Subcutaneous abdominal adipose tissue (tissue), 5 donors: Measurements from ENCODE around the gene C2orf80.

Experiments used
- H3K27ac ChIP-seq: one replicate; pipeline ENCODE4 v1.7.0; 2013; ENCODE audit warnings: low read depth, mild to moderate bottlenecking, inconsistent platforms, low read length, moderate library complexity
- H3K27me3 ChIP-seq, 5 donors: one replicate each; pipeline ENCODE4 v1.7.0; 2013; ENCODE audit warnings: low read length in 5 of 5, inconsistent platforms in 1 of 5; ENCODE audit not compliant: control insufficient read depth in 5 of 5, insufficient read depth in 4 of 5
- H3K36me3 ChIP-seq, 5 donors: one replicate each; pipeline ENCODE4 v1.7.0; 2013; ENCODE audit warnings: low read length in 5 of 5; ENCODE audit not compliant: control insufficient read depth in 5 of 5, insufficient read depth in 5 of 5
- H3K4me1 ChIP-seq, 5 donors: one replicate each; pipeline ENCODE4 v1.7.0; 2013; ENCODE audit warnings: low read length in 5 of 5, mild to moderate bottlenecking in 3 of 5, moderate library complexity in 1 of 5; ENCODE audit not compliant: control insufficient read depth in 5 of 5, insufficient read depth in 5 of 5
- H3K4me3 ChIP-seq, 5 donors: one replicate each; pipeline ENCODE4 v1.7.0; 2013; ENCODE audit warnings: low read length in 5 of 5, low read depth in 1 of 5
- H3K9ac ChIP-seq, 5 donors: one replicate each; pipeline ENCODE4 v1.7.0; 2013; ENCODE audit warnings: low read length in 5 of 5, mild to moderate bottlenecking in 4 of 5, moderate library complexity in 3 of 5
- H3K9me3 ChIP-seq, 5 donors: one replicate each; pipeline ENCODE4 v1.7.0; 2013; ENCODE audit warnings: low read length in 5 of 5; ENCODE audit not compliant: control insufficient read depth in 5 of 5
- donor health status: healthy.
- donor health status: healthy.
- donor health status: healthy.
- donor health status: healthy.
- donor health status: healthy.

Gene C2orf80

GRCh38 chr2:208183526-208183925 lies 6.3 kb downstream of the C2orf80 start:
- Histone ChIP-seq H3K36me3 (no peaks in the 10 kb centered on the region), H3K4me1 (peaks cover 0 to 4% (median 0%) of the 10 kb centered on the region in 5 donors), H3K4me3 (no peak overlapping the region), H3K27me3 (peaks cover 0 to 7% (median 0%) of the 10 kb centered on the region in 5 donors), H3K27ac (no peak overlapping the region), H3K9me3 (no peaks in the 10 kb centered on the region), H3K9ac (no peak overlapping the region)

- no peaks in the 10 kb centered on the region for H3K9me3 ChIP-seq
- H3K9ac ChIP-seq, result no peak overlapping the region
- no peak overlapping the region for H3K4me3 ChIP-seq
- peaks cover 0 to 7% (median 0%) of the 10 kb centered on the region in 5 donors for H3K27me3 ChIP-seq
- peaks cover 0 to 4% (median 0%) of the 10 kb centered on the region in 5 donors for H3K4me1 ChIP-seq
- no peaks in the 10 kb centered on the region for H3K36me3 ChIP-seq
- no peak overlapping the region for H3K27ac ChIP-seq
Measured at GRCh38 chr2:208182835-208183234, 7.0 kb downstream of the C2orf80 start.

GRCh38 chr2:208179028-208179609 lies 10.7 kb downstream of the C2orf80 start:
- Histone ChIP-seq H3K27ac (no peak overlapping the region), H3K9ac (no peak overlapping the region), H3K27me3 (no peaks in the 10 kb centered on the region), H3K4me1 (peaks cover 0 to 9% (median 7%) of the 10 kb centered on the region in 5 donors), H3K36me3 (no peaks in the 10 kb centered on the region), H3K9me3 (no peaks in the 10 kb centered on the region), H3K4me3 (no peak overlapping the region)

- H3K27me3 ChIP-seq, result no peaks in the 10 kb centered on the region
- no peaks in the 10 kb centered on the region for H3K36me3 ChIP-seq
- no peak overlapping the region for H3K27ac ChIP-seq
- no peaks in the 10 kb centered on the region for H3K9me3 ChIP-seq
- peaks cover 0 to 9% (median 7%) of the 10 kb centered on the region in 5 donors for H3K4me1 ChIP-seq
- H3K4me3 ChIP-seq, result no peak overlapping the region
- no peak overlapping the region for H3K9ac ChIP-seq
Measured at GRCh38 chr2:208175840-208176153, 14.0 kb downstream of the C2orf80 start.

GRCh38 chr2:208175069-208175839 lies 14.6 kb downstream of the C2orf80 start:
- H3K36me3 ChIP-seq, result no peaks in the 10 kb centered on the region
- no peaks in the 10 kb centered on the region for H3K9me3 ChIP-seq
- peaks cover 0 to 9% (median 7%) of the 10 kb centered on the region in 5 donors for H3K4me1 ChIP-seq
- H3K9ac ChIP-seq, result no peak overlapping the region
- H3K4me3 ChIP-seq, result no peak overlapping the region
- H3K27ac ChIP-seq, result no peak overlapping the region
- H3K27me3 ChIP-seq, result no peaks in the 10 kb centered on the region

GRCh38 chr2:208174144-208174543 lies 15.7 kb downstream of the C2orf80 start:
- Histone ChIP-seq H3K9me3 (no peaks in the 10 kb centered on the region), H3K27ac (no peak overlapping the region), H3K27me3 (no peaks in the 10 kb centered on the region), H3K9ac (no peak overlapping the region), H3K36me3 (no peaks in the 10 kb centered on the region), H3K4me1 (peaks cover 0 to 9% (median 7%) of the 10 kb centered on the region in 5 donors), H3K4me3 (no peak overlapping the region)

GRCh38 chr2:208172125-208172524 lies 17.7 kb downstream of the C2orf80 start:
- Histone ChIP-seq H3K36me3 (no peaks in the 10 kb centered on the region), H3K9ac (no peak overlapping the region), H3K9me3 (no peaks in the 10 kb centered on the region), H3K4me1 (peaks cover 0 to 9% (median 7%) of the 10 kb centered on the region in 5 donors), H3K4me3 (no peak overlapping the region), H3K27ac (no peak overlapping the region), H3K27me3 (no peaks in the 10 kb centered on the region)

GRCh38 chr2:208164951-208165755 lies 24.7 kb downstream of the C2orf80 start:
- Histone ChIP-seq H3K9me3 (no peaks in the 10 kb centered on the region), H3K27ac (no peak overlapping the region), H3K4me1 (no peaks in the 10 kb centered on the region), H3K36me3 (no peaks in the 10 kb centered on the region), H3K27me3 (peaks cover 0 to 6% (median 0%) of the 10 kb centered on the region in 5 donors), H3K9ac (no peak overlapping the region), H3K4me3 (no peak overlapping the region)

- Histone ChIP-seq H3K4me1 (no peaks in the 10 kb centered on the region), H3K4me3 (no peak within 1 kb of the TSS), H3K9ac (no peak within 1 kb of the TSS), H3K36me3 (no peaks in the 10 kb centered on the region), H3K9me3 (no peaks in the 10 kb centered on the region), H3K27me3 (peaks cover 0 to 6% (median 0%) of the 10 kb centered on the region in 5 donors), H3K27ac (no peak within 1 kb of the TSS)
Measured at GRCh38 chr2:208163489-208163888, 26.3 kb downstream of the C2orf80 start, which contains the start of gene CRYGA. Gene CRYGA (minus strand): TSS chr2:208163589. CDS start chr2:208163556, 33 bp downstream.

- H3K9ac ChIP-seq, result no peak overlapping the region
- H3K36me3 ChIP-seq, result no peaks in the 10 kb centered on the region
- no peak overlapping the region for H3K27ac ChIP-seq
- H3K4me3 ChIP-seq, result no peak overlapping the region
- no peaks in the 10 kb centered on the region for H3K4me1 ChIP-seq
- H3K27me3 ChIP-seq, result no peaks in the 10 kb centered on the region
- H3K9me3 ChIP-seq, result peaks cover 0 to 2% (median 0%) of the 10 kb centered on the region in 5 donors
Measured at GRCh38 chr2:208156439-208156838, 33.4 kb downstream of the C2orf80 start.
